Ascending aorta (tissue), 2 donors: Measurements from ENCODE around the gene DPP7. TPM values are rescaled to one million over a fixed set of nuclear protein-coding genes. Genes with fewer than 3 reads are reported as not detected.

ENCODE experiments used
- DNase-seq, 2 donors: peaks; one replicate each; pipeline ENCODE4 v3.0.0-alpha.2; 2019; ENCODE audit warnings: low spot score in 2 of 2
- H3K27ac ChIP-seq, 2 donors: fragments of 200-600 bp; sonication (generic); one replicate each; pipeline ENCODE4 v1.5.1; 2016 to 2017; ENCODE audit warnings: mild to moderate bottlenecking in 1 of 2
- H3K27me3 ChIP-seq: fragments of 200-600 bp; sonication (generic); one replicate; pipeline ENCODE4 v1.5.1; 2017
- H3K36me3 ChIP-seq, 2 donors: fragments of 200-600 bp; sonication (generic); one replicate each; pipeline ENCODE4 v1.5.1; 2016
- H3K4me1 ChIP-seq, 2 donors: fragments of 200-600 bp; sonication (generic); one replicate each; pipeline ENCODE4 v1.5.1; 2016 to 2017; ENCODE audit warnings: mild to moderate bottlenecking in 1 of 2
- H3K4me3 ChIP-seq, 2 donors: fragments of 200-600 bp; sonication (generic); one replicate each; pipeline ENCODE4 v1.5.1; 2016 to 2017; ENCODE audit warnings: mild to moderate bottlenecking in 1 of 2
- H3K9me3 ChIP-seq, 2 donors: fragments of 200-600 bp; sonication (generic); one replicate each; pipeline ENCODE4 v1.5.1; 2016
- intact Hi-C: fragments of 100-400 bp; cut with DNase I; formaldehyde crosslinking; loops from one replicate; pipeline ENCODE4 v1.15.1; 2023
- total RNA-seq: library from RNA; depleted of rRNA; stranded (reverse); fragments of >200 nt; gene quantifications from one replicate; pipeline ENCODE4 v1.1.0, GENCODE V29; 2016
- TF ChIP-seq, protein P1 (sequence below), 3 experiments: fragments of 200-600 bp in 2 of 3; fragments of 450-650 bp in 1 of 3; sonication (generic) in 2 of 3; IDR thresholded peaks; one replicate each; pipeline ENCODE4 v1.5.1; 2016 to 2019; ENCODE audit warnings: antibody characterized with exemption in 3 of 3, mild to moderate bottlenecking in 1 of 3, moderate library complexity in 1 of 3

DPP7 gene
- total RNA-seq, 1 donor from 2014 or later: 176 TPM

DNA sequence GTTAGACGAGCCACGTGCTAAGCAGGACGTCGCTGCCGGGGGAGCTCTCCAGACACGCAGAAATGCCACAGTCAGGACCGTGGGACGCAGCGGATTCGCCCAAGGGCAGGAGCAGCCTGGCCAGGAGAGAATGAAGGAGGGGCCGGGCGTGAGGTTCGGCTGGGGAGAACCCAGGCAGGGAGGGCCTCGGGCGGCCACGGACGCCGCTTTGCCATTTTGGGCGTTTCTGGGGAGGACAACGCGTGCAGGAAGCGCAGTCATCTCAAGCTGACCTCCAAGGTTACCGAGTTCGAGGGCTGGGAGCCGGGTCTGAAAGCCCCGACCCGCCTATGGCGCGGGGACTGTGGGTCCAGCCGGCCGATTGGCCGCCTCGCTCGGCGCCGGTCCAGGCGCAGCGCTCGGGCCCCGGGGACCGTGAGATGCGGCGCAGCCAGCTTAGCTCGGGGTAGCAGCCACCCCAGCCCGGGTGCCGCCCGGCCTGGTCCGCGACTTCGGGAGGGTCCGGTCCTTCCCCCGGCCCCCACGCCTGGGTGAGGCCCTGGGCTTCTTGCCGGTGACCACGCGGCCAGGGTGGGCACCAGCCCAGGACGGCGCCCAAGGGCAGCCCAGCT lies 28.5 kb downstream of the DPP7 start:
- peak overlapping the region; percentile 74 to 99 for H3K4me3 ChIP-seq
- H3K27me3 ChIP-seq: no peaks in the 10 kb centered on the region
- H3K4me1 ChIP-seq: peaks cover 12 to 17% of the 10 kb centered on the region in 2 donors
- H3K9me3 ChIP-seq: no peaks in the 10 kb centered on the region
- H3K36me3 ChIP-seq: peaks cover 0 to 4% of the 10 kb centered on the region in 2 donors
- no peak for DNase-seq
- peak overlapping the region; percentile 91 to 96 for H3K27ac ChIP-seq
- TF ChIP-seq, protein P1, sequence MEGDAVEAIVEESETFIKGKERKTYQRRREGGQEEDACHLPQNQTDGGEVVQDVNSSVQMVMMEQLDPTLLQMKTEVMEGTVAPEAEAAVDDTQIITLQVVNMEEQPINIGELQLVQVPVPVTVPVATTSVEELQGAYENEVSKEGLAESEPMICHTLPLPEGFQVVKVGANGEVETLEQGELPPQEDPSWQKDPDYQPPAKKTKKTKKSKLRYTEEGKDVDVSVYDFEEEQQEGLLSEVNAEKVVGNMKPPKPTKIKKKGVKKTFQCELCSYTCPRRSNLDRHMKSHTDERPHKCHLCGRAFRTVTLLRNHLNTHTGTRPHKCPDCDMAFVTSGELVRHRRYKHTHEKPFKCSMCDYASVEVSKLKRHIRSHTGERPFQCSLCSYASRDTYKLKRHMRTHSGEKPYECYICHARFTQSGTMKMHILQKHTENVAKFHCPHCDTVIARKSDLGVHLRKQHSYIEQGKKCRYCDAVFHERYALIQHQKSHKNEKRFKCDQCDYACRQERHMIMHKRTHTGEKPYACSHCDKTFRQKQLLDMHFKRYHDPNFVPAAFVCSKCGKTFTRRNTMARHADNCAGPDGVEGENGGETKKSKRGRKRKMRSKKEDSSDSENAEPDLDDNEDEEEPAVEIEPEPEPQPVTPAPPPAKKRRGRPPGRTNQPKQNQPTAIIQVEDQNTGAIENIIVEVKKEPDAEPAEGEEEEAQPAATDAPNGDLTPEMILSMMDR (IDR thresholded peaks at IDR 0.05): no peak
- intact Hi-C loops: loop anchor here (1.0 to 5.0 kb wide), 5 partner anchors 94 to 603 kb away; partner anchors contain the start of genes FBXW5, NSMF, PAXX and SEC16A

DNA sequence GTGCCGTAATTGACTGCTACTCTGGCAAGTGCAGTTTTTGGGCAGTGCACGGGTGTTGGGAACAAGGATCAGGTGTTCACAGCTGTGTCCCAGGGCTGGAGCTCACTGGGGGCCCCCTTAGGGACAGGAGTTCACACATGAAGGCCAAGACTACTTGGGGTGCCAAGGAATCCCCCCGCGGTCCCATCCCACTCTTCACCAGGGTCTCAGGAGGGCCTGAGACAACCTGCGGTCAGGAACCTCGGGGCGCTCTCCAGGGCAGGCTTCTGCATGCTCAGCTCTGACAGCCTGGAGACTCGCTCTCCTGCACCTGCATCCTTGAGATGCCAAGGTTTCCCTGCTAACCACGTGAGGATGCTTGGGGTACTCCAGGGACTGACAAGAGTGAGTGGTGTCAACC lies 30.0 kb downstream of the DPP7 start:
- peaks cover 3 to 10% of the 10 kb centered on the region in 2 donors for H3K36me3 ChIP-seq
- H3K4me1 ChIP-seq: peaks cover 12 to 17% of the 10 kb centered on the region in 2 donors
- intact Hi-C loops: no loop called here

DNA sequence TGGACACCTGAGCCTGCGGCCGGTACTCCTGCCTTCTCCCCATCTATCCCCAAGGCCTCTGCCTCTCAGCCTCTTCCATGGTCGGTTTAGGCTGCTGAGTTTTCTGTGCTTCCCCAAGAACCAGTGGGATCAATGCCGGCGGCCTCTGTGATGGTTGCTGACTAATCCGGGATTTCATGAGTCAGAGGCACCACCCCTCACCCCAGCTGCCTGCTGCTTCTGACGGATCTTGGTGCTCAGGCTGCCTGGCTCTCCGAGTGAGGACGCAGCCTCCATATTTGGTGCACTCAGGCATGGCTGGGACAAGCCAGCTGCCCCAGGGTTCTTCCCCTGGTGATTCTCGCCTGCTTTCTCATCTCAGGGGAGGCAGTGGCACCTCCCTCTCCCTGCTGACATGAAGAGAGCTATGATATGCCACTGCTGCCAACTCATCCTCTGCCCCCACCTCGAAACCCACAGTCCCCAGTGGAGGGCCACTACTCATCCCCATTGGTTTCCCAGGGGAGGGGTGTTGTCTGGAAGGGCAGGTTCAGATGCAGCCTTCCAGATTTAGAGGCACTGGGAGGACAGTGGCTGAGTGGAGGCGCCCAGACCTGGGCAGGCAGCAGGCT lies 31.0 kb downstream of the DPP7 start:
- Histone ChIP-seq H3K4me1 (peaks cover 13 to 19% of the 10 kb centered on the region in 2 donors), H3K9me3 (no peaks in the 10 kb centered on the region), H3K27ac (peak overlapping the region; percentile 44 to 60), H3K27me3 (no peaks in the 10 kb centered on the region), H3K4me3 (no peak overlapping the region), H3K36me3 (peaks cover 8 to 10% of the 10 kb centered on the region in 2 donors)
- DNase-seq: peak in 1 of 2 donors; percentile 83
- TF ChIP-seq, protein P1 (IDR thresholded peaks at IDR 0.05): no peak
- intact Hi-C loops: no loop called here

More for the DNA sequence above, 30.0 kb downstream of the DPP7 start:
- no peak overlapping the region for H3K4me3 ChIP-seq
- H3K27ac ChIP-seq: no peak overlapping the region
- DNase-seq: no peak
- no peaks in the 10 kb centered on the region for H3K9me3 ChIP-seq
- H3K27me3 ChIP-seq: no peaks in the 10 kb centered on the region
- TF ChIP-seq, protein P1 (IDR thresholded peaks at IDR 0.05): no peak

DNA sequence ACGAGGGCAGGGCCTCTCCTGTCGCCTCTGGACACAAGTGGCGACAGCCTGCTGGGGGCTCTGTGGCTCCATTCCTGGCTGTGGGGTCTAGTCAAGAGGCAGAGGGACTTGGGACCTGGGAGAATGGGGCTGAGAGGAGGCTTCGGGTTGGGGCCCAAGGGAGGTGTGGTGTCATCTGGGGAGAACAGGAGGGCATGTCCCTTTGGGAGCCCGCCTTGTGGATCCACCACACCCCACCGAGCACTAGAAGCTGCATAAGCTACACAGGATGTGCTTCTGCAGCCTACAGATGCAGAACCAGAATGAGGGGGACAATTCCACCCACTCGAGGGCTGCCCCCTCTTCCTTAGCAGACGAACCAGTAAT lies 31.6 kb downstream of the DPP7 start:
- DNase-seq: no peak
- Histone ChIP-seq H3K4me3 (no peak overlapping the region), H3K27me3 (no peaks in the 10 kb centered on the region), H3K27ac (peak overlapping the region; percentile 16 to 60), H3K36me3 (peaks cover 8 to 10% of the 10 kb centered on the region in 2 donors), H3K9me3 (no peaks in the 10 kb centered on the region), H3K4me1 (peaks cover 17 to 24% of the 10 kb centered on the region in 2 donors)
- TF ChIP-seq, protein P1 (IDR thresholded peaks at IDR 0.05): no peak
- intact Hi-C loops: no loop called here

DNA sequence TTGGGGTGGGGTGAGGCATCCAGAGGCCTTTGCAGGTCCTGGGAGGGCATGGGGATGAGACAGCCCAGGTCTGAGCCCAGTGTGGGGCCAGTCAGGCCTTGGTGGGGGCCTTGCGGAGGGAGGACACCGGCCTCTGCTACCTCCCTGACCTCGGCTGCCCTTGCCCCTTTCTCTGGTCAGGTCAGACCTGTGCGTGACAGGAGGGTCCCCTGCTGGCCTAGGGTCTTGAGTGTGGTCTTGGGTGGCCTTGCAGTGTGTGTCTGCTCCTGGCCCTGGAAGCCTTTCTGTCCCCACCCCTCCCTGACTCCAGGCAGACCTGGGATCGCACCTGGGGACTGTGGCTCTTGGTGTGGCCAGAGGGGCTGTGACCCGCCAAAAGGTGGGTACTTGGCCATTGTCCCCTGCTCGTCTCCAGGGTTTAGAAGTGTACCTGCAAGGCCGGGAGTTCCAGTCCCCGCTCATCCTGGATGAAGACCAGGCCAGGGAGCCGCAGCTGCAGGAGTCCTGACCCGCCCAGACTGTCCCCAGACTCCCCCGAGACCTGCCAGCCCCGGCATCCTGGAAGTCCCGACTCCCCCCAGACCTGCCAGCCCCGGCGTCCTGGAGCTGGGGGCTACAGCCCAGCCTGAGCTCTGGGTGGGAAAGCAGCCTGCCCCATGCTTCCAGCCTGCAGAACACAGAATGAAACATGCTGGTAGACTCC lies 32.2 kb downstream of the DPP7 start:
- Histone ChIP-seq H3K27me3 (no peaks in the 10 kb centered on the region), H3K36me3 (peaks cover 8 to 10% of the 10 kb centered on the region in 2 donors), H3K9me3 (no peaks in the 10 kb centered on the region), H3K4me1 (peaks cover 16 to 19% of the 10 kb centered on the region in 2 donors), H3K27ac (peak overlapping the region in 1 of 2 donors; percentile 60), H3K4me3 (no peak overlapping the region)
- TF ChIP-seq, protein P1 (IDR thresholded peaks at IDR 0.05): no peak
- DNase-seq: no peak
- intact Hi-C loops: no loop called here
